HG03520 (cell line): Measurements from ENCODE around the gene ADD3.
A peak's percentile ranks its signal among the peaks of the same experiment; 100 is the strongest.
"Not testable (repeated sequence)": the region's sequence is repeated elsewhere in the genome, so short reads cannot be mapped to it uniquely, and the experiment has no call there.

ENCODE experiments used
- ATAC-seq: cut with Tn5 transposase; IDR thresholded peaks from one replicate; pipeline ENCODE4 v1.9.1; 2021; ENCODE audit warnings: mild to moderate bottlenecking, moderate library complexity; ENCODE audit not compliant: unreplicated experiment

The ADD3 gene

GRCh38 chr10:110094786-110095185 is 87.0 kb downstream of the ADD3 start:
- ATAC-seq = no peak

GRCh38 chr10:110101464-110102144 is 93.8 kb downstream of the ADD3 start:
- ATAC-seq = no peak

GRCh38 chr10:110103921-110104461 is 96.2 kb downstream of the ADD3 start:
- ATAC-seq = no peak

- ATAC-seq = no peak
Observed at GRCh38 chr10:110105873-110106272, 98.1 kb downstream of the ADD3 start.

- ATAC-seq = no peak
Observed at GRCh38 chr10:110107430-110107829, 99.6 kb downstream of the ADD3 start.

- ATAC-seq = no peak
Observed at GRCh38 chr10:110107887-110108286, 100.1 kb downstream of the ADD3 start.

- no peak for ATAC-seq
Observed at GRCh38 chr10:110109511-110109910, 101.7 kb downstream of the ADD3 start.

- no peak for ATAC-seq
Observed at GRCh38 chr10:110110338-110110737, 102.6 kb downstream of the ADD3 start.

- ATAC-seq = no peak
Observed at GRCh38 chr10:110113670-110114337, 106.0 kb downstream of the ADD3 start.

GRCh38 chr10:110114668-110115067 is 106.9 kb downstream of the ADD3 start:
- not testable (repeated sequence) for ATAC-seq

- no peak for ATAC-seq
Observed at GRCh38 chr10:110115784-110116520, 108.2 kb downstream of the ADD3 start.

GRCh38 chr10:110118891-110119621 is 111.3 kb downstream of the ADD3 start:
- ATAC-seq = no peak

- ATAC-seq = no peak
Observed at GRCh38 chr10:110123594-110123993, 115.8 kb downstream of the ADD3 start.

- ATAC-seq = no peak
Observed at GRCh38 chr10:110129490-110129889, 121.7 kb downstream of the ADD3 start.

GRCh38 chr10:110134917-110135316 is 127.1 kb downstream of the ADD3 start:
- no peak for ATAC-seq

GRCh38 chr10:110135836-110136235 is 128.1 kb downstream of the ADD3 start:
- not testable (repeated sequence) for ATAC-seq

- peak; percentile 49 for ATAC-seq
Observed at GRCh38 chr10:110137142-110137545, 129.4 kb downstream of the ADD3 start.

- ATAC-seq = peak; percentile 62
Observed at GRCh38 chr10:110138197-110138812, 130.5 kb downstream of the ADD3 start.

GRCh38 chr10:110141185-110141584 is 133.4 kb downstream of the ADD3 start:
- no peak for ATAC-seq

GRCh38 chr10:110141871-110142635 is 134.3 kb downstream of the ADD3 start:
- ATAC-seq = no peak
